HCEC 1CT (cell line): Measurements from ENCODE around the gene FSTL4.

ENCODE experiments used
- DNase-seq: peaks from one replicate; pipeline ENCODE4 v3.0.0-alpha.2; 2017

The FSTL4 gene

GRCh38 chr5:133361922-133362321 is 250.4 kb downstream of the FSTL4 start:
- DNase-seq: no peak

DNA sequence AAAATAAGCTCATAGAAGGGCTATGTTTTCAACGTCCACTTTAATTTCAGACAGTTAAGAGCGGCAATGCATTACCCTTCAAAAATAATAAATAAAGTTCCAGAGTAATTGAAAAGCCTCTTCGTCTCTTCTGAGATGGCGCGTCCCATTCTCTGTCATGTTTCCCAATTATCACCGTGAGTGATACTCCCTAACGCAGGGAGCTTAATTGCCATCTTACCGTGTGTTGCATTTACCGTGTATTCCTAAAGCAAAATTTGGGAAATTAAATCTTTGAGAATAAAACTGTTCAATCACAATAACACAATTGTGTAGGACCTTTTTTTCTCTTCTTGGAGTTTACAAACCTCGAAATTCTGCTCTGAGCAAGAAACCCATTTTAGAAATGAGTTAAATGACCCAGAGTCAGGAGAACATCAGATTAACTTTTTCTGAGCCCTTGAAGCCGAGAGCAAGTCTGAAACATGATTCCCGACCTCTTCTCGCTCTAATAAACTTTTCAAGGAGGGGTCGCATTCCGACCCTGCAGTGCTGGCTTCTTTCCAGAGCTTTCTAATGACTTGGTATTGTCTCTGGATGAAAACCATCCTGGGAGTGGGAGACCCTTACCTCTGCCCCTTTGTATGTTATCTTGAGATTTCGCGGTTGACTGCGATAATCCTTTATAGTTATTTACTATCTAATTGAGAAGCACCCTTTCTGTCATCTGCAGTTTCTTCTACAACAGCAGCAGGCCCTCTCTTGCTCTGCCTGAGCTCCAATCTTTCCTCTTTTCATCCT is 251.5 kb downstream of the FSTL4 start:
- DNase-seq: no peak

- DNase-seq: no peak
These were observed 252.5 kb downstream of the FSTL4 start for GRCh38 chr5:133359861-133360260.

- no peak for DNase-seq
These were observed 254.1 kb downstream of the FSTL4 start for GRCh38 chr5:133358271-133358670.

DNA sequence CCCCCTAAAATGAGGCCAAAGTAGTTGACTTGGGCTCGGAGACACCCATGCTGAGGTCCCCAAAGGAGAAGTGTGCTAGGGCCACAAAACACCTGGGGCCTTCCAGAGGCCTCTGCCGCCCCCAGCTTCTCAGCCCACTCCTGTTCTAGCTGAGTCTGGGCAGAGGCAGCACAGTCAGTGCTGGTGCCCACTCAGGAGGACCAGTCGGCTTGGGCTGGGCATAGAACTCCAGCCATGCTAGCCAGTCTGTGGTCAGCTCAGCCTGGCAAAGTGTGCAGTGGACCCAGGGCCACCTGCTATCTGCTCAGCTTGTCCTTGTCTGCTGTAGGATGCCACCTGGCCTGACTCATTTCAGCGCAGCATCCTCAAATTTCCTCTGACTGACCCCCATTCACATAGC is 254.6 kb downstream of the FSTL4 start:
- DNase-seq: no peak

DNA sequence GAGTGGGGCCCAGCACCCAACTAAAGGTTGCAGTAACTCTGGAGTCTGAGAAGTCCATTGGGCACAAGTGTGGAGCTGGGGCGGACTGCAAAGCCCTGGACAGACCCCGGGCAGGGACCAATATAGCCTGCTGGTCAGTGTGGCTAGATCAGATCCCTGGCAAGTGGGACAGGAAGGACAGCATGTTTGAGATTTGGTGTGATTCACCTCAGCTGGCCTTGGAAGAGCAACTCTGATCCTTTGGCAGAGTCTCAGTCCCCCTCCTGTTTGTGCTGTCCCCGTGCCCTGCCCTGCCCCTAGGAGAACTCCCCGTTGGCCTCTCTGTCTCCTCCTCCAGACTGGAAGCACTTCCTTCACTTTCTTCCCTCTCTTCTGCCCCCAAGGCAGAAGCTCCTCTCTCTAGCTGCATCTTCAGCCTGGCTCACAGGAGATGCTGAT is 255.3 kb downstream of the FSTL4 start:
- DNase-seq: no peak

DNA sequence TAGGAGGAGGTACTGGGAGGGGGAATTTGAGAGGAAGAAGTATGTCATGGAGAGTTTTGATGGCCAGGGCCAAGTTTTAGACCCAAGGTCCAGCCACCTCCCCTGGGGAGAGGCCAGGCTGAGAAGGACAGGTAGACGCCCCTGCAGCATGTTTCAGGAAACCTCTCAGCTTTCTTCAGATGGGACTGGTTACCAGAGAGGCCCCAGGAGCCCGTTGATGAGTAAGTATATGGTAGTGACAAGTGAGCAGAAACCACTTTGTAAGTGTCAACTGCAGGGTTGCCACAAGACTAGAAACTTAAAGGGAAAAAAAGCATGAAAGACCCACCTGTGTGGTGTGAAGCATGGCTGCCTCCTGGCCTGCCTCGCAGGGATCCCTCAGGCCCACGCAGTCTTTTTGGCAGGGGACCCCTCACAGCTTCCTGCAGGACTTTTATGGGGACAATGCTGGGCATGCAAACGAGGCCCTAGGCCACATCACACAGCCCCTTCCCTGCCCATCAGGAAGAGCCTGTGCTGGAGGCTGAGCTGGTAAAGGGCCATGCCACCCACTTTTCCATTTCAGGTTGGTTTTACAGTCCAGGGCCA is 255.9 kb downstream of the FSTL4 start:
- no peak for DNase-seq

- no peak for DNase-seq
These were observed 257.8 kb downstream of the FSTL4 start for GRCh38 chr5:133354323-133355185.

GRCh38 chr5:133353741-133354140 is 258.6 kb downstream of the FSTL4 start:
- no peak for DNase-seq

- no peak for DNase-seq
These were observed 263.9 kb downstream of the FSTL4 start for GRCh38 chr5:133348406-133348805.

- DNase-seq: no peak
These were observed 265.3 kb downstream of the FSTL4 start for GRCh38 chr5:133347039-133347438.

GRCh38 chr5:133344266-133344665 is 268.1 kb downstream of the FSTL4 start:
- DNase-seq: no peak

DNA sequence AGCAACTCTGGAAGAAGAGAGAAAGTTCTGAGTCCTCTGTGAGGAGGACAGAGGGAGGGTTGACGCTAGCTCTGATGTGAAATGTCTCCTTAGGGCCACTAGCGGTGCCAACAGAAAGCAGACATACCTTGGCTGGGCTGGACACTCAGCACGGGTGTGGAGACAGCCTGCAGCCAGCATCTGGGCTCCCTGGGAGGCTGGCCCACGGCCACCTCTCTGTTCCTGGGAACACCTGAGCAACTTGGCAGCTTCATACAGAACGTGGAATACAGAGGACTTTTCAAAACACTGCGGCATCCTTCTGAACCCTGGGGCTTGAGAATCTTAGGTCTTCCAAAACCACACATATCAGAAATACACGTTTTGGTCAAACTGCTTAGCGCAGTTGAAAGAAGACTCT is 269.1 kb downstream of the FSTL4 start:
- no peak for DNase-seq

DNA sequence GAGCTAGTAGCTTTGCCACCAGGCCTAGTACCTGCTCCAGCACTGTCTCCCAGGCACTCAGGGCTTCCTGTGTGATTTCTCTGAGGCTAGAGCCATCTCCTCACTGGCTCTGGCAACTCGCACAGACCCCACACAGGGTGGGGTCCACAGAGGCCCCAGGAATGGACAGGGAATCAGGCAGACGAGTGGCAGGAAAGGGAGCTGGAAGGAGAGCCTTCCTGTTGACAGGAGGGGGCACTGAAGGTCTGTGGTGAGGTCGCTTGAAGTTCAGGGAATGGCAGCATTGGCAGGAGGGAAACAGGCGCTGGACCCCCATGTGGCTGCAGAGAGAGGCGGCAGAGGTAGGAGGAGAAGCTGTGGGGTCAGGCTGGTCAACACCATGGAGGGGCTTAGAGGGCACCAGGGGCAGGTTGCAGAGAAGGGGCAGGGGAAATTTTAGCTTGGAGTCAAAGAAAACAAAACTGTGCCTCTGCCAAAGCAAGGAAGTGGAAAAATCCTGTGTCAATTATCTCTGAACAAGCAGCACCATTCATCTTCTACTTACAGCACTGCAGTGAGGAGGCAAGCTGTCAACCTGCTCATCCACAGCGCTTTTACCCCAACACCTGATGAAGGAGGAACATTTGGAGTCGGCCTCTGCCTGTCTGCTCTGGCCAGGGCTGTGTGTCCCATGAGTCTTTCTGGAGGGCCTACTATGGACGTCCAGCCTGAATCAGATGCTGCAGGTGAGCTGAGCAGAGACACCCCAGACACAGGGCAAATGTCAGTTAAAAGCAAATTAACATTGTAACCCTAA is 270.2 kb downstream of the FSTL4 start:
- DNase-seq: no peak

DNA sequence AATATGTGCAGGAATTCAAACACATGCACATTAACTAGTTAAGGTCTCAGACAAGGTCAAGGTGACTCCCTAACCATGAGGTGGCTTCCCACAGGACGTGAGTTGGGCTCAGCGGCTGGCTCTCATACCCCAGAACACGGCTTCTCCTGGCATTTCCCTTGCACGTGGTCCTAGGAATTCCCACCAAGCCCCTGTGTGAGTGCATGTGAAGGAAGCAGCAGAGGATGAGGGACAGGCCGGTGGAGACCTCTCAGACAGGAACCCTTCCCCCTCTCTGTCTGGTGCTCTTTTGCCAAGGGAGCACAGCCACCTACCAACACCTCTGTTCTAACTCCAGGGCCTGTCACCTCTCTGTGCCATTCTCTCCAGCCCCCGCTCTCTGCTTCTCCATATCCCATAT is 271.0 kb downstream of the FSTL4 start:
- no peak for DNase-seq

- DNase-seq: no peak
These were observed 271.5 kb downstream of the FSTL4 start for GRCh38 chr5:133340822-133341221.

- no peak for DNase-seq
These were observed 272.2 kb downstream of the FSTL4 start for GRCh38 chr5:133340002-133340755.

DNA sequence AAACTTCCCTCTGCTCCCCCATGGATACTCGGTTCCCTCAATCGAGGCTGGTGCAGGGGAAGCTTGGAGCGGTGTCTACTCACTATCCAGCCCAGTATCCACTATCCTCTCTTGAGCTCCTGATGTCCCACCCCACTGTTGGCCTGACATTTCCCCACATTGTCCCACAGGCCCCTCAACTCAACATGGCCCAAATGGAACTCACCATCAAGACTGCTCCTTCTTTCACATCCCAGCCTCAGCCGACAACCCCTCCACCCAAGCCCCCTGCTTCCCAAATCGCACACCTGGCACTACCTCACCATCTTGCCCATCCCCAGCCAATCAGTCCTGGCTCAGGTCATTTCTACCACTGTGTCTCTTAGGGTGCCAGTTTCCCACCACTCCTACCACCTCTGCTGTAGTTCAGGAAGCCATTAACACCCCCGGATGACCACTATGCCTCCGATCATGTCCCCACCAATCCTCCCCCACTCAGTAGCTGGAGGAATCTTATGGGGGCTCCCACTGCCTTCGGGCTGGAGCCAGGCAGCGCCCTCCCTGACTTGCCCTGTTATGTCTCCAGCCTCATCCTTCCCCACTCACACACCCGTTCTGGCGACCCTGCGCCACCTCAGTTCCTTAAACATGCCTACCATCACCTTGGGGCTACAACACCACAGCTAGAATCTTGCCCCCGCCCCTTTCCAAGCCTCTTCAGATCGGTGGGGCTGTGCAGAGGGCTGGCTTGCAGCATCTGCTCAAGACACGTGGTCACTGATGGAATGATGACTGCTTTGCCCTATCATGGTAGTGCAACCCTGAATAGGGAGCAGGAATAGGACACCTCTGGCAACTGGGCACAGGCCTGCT is 273.6 kb downstream of the FSTL4 start:
- no peak for DNase-seq

DNA sequence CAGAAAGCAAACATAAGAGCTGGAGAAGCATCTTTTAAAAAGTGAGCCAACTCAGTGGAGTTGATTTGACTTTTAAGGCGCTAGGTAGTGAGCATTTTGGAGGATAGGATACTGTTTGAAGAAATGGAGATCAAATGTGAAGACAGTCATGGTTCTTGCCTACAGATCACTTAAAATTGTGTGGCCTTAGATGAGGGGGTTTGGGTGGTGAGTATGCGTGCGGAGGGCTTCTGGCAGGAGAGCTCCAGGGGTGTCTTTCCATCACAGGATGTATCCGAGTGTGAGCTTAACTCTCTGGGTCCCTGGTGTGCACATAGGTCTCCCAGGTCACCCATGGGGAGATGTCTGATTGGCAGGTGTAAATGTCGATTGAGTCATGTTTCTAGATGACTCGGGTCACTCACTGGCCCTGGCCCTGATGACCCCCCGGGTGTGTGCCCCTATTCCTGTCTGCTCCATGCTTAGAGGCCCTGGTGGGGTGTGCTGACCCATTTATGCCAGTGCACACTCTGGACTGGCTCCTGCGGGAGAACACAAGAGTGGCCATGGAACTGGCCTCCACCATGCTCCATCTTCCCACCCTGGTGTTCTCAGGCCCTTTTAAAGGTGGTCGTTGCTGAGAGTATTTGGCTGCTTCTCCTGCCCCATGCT is 274.4 kb downstream of the FSTL4 start:
- no peak for DNase-seq

DNA sequence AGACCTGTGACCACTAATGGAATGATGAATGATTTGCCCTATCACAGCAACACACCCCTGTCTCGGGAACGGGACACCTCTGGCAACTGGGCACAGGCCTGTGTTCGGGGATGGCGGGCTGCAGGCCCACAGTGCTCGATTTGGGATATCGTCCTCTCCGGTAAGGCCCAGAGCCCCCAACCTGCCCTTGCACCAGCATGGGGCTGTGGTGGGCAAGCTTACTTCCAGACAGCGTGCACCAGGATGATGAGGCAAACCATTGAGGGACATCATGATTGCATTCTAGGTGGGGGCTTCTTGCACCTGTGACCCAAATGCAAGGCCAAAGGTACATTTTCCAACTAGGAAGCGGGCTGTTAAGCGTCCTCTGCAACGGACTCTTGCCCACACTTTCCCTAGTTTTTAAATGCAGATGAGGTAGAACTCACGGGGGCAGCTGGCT is 275.4 kb downstream of the FSTL4 start:
- DNase-seq: no peak
